Osteoblast (primary cell): ENCODE data around the gene ANKRD28. TPM values are rescaled to one million over a fixed set of nuclear protein-coding genes. Genes with fewer than 3 reads are reported as not detected.
A peak's percentile ranks its signal among the peaks of the same experiment; 100 is the strongest.

Experiments
- DNase-seq: peaks from one replicate; pipeline ENCODE4 v3.0.0; 2011; ENCODE audit warnings: low spot score, mixed read lengths; ENCODE audit not compliant: insufficient read length; ENCODE audit errors: missing footprints
- H2AFZ ChIP-seq: 2 replicates; pipeline ENCODE4 v1.6.0; 2011; ENCODE audit warnings: mild to moderate bottlenecking, low read length
- H3K27ac ChIP-seq: 2 replicates; pipeline ENCODE4 v1.5.1; 2011; ENCODE audit warnings: mild to moderate bottlenecking, low read depth, low read length, moderate library complexity
- H3K27me3 ChIP-seq: 2 replicates; pipeline ENCODE4 v1.6.0; 2012; ENCODE audit warnings: mild to moderate bottlenecking, control low read depth, inconsistent platforms, low read length, moderate library complexity; ENCODE audit not compliant: insufficient read depth
- H3K36me3 ChIP-seq: 2 replicates; pipeline ENCODE4 v1.5.1; 2011; ENCODE audit warnings: mild to moderate bottlenecking, low read length, control low read depth, moderate library complexity; ENCODE audit not compliant: insufficient read depth
- H3K4me1 ChIP-seq: 2 replicates; pipeline ENCODE4 v1.5.1; 2011; ENCODE audit warnings: mild to moderate bottlenecking, low read length, control low read depth, moderate library complexity; ENCODE audit not compliant: insufficient read depth
- H3K4me2 ChIP-seq: 2 replicates; pipeline ENCODE4 v1.6.0; 2011; ENCODE audit warnings: mild to moderate bottlenecking, low read length; ENCODE audit not compliant: insufficient read depth
- H3K4me3 ChIP-seq: fragments of 200-600 bp; sonication (generic); 3 replicates; pipeline ENCODE4 v1.5.1; 2012; ENCODE audit warnings: mild to moderate bottlenecking, low read length, inconsistent platforms; ENCODE audit not compliant: insufficient read depth
- H3K79me2 ChIP-seq: 2 replicates; pipeline ENCODE4 v1.6.0; 2012; ENCODE audit warnings: mild to moderate bottlenecking, low read length, control low read depth, inconsistent platforms; ENCODE audit not compliant: insufficient read depth
- H3K9me3 ChIP-seq: 2 replicates; pipeline ENCODE4 v1.5.1; 2011; ENCODE audit warnings: low read depth, low read length, control low read depth
- H4K20me1 ChIP-seq: 2 replicates; pipeline ENCODE4 v1.6.0; 2012; ENCODE audit warnings: mild to moderate bottlenecking, low read length, control low read depth; ENCODE audit not compliant: insufficient read depth
- total RNA-seq: library from RNA; depleted of rRNA; stranded (reverse); fragments of >200 nt; gene quantifications from 2 replicates; pipeline ENCODE4 v1.2.3, GENCODE V29; 2012
- TF ChIP-seq, protein P1 (sequence below): IDR thresholded peaks from 2 replicates; pipeline ENCODE4 v1.5.1; 2011; ENCODE audit warnings: mild to moderate bottlenecking, low read depth, low read length, moderate library complexity; ENCODE audit errors: extremely low read depth

The ANKRD28 gene
- total RNA-seq, 1 donor = 223 TPM

DNA sequence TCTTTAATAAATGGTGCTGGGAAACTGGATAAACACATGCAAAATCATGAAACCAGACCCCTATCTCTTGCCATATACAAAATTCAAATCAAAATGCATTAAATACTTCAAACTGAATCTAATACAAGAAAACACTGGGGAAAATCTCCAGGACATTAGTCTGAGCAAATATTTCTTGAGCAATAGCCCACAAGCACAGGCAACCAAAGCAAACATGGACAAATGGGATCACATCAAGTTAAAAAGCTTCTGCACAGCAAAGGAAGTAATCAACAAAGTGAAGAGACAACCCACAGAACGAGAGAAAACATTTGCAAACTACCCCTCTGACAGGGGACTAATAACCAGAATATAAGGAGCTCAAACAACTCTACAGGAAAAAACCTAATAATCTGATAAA lies 6.3 kb downstream of the ANKRD28 start:
- peaks cover 14% of the 10 kb centered on the region for H3K4me1 ChIP-seq
- H2AFZ ChIP-seq = no peak overlapping the region
- H3K4me2 ChIP-seq = peak overlapping the region; percentile 17
- no peak overlapping the region for H3K27ac ChIP-seq
- H3K79me2 ChIP-seq = peaks cover 99% of the 10 kb centered on the region
- H3K36me3 ChIP-seq = peaks cover 24% of the 10 kb centered on the region
- no peaks in the 10 kb centered on the region for H3K9me3 ChIP-seq
- H3K4me3 ChIP-seq = no peak overlapping the region
- H3K27me3 ChIP-seq = no peaks in the 10 kb centered on the region
- TF ChIP-seq, protein P1, sequence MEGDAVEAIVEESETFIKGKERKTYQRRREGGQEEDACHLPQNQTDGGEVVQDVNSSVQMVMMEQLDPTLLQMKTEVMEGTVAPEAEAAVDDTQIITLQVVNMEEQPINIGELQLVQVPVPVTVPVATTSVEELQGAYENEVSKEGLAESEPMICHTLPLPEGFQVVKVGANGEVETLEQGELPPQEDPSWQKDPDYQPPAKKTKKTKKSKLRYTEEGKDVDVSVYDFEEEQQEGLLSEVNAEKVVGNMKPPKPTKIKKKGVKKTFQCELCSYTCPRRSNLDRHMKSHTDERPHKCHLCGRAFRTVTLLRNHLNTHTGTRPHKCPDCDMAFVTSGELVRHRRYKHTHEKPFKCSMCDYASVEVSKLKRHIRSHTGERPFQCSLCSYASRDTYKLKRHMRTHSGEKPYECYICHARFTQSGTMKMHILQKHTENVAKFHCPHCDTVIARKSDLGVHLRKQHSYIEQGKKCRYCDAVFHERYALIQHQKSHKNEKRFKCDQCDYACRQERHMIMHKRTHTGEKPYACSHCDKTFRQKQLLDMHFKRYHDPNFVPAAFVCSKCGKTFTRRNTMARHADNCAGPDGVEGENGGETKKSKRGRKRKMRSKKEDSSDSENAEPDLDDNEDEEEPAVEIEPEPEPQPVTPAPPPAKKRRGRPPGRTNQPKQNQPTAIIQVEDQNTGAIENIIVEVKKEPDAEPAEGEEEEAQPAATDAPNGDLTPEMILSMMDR = no peak
- H4K20me1 ChIP-seq = no peaks in the 10 kb centered on the region
- DNase-seq = no peak

DNA sequence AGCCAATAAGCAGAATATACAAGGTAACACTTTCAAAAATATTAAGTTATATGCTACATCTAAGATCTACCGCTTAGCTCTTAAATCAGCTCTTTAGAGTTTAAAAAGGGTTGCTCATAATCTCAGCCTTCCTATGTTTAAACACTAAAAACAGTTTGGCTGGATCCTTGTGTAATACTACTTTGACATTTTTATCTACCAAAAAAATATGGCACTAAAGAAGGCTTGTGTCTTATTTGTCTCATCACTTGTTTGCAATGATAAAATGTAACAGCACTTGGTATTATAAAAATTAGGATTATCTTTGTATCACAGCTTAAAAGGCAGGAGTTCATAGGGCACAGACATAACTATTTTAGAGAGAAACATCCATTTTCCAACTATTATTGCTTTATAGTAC lies 9.8 kb downstream of the ANKRD28 start:
- H3K4me2 ChIP-seq = no peak overlapping the region
- H3K27me3 ChIP-seq = no peaks in the 10 kb centered on the region
- no peaks in the 10 kb centered on the region for H4K20me1 ChIP-seq
- H2AFZ ChIP-seq = no peak overlapping the region
- TF ChIP-seq, protein P1 = no peak
- peaks cover 29% of the 10 kb centered on the region for H3K36me3 ChIP-seq
- no peaks in the 10 kb centered on the region for H3K9me3 ChIP-seq
- no peak overlapping the region for H3K27ac ChIP-seq
- peaks cover 97% of the 10 kb centered on the region for H3K79me2 ChIP-seq
- no peak overlapping the region for H3K4me3 ChIP-seq
- peaks cover 21% of the 10 kb centered on the region for H3K4me1 ChIP-seq
- DNase-seq = no peak

DNA sequence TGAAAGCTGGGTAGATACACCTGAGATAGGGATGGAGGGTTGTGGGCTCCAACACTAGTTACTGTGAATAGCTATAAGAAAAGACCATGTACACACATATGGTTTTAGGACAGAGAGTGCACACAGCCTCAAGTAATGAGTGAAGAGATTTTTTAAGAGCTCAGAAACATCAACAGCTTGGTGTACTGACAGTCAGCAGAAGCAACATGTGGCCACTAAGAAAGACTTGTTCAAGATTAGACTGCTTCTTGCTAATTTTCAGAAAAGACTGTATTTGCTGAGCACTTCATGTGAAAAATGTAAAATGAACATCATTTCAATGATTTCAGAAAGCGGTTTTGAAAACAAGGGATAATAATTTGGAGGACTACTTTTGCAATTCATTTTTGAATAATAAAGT lies 10.3 kb downstream of the ANKRD28 start:
- Histone ChIP-seq H3K79me2 (peaks cover 97% of the 10 kb centered on the region), H3K4me2 (no peak overlapping the region), H2AFZ (no peak overlapping the region), H3K4me3 (no peak overlapping the region), H3K27me3 (no peaks in the 10 kb centered on the region), H3K36me3 (peaks cover 27% of the 10 kb centered on the region), H4K20me1 (no peaks in the 10 kb centered on the region), H3K9me3 (no peaks in the 10 kb centered on the region), H3K4me1 (peaks cover 21% of the 10 kb centered on the region), H3K27ac (no peak overlapping the region)
- TF ChIP-seq, protein P1 = no peak
- DNase-seq = no peak

DNA sequence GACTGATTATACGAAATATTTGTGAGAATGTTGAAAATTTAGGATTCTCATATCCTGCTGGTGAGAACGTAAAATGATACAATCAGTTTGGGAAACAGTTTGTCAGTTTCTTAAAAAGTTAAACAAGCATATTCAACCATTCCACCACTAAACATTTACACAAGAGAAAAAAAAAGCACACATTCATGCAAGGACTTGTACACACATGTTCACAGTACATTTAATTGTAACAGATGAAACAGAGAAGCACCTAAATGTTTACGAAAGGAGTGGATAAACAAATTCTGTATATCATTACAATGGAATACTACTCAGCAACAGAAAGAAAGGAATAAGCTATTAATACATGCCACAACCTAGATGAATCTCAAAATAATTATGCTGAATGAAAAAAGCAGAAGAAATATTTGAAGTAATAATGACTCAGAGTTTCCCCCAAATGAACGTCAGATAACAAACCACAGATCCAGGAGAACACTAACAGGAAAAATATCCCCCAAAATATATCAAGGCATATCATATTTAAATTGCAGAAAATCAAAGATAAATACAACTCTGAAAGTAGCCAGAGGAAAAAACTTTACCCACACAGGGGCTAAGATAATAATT lies 14.3 kb downstream of the ANKRD28 start:
- TF ChIP-seq, protein P1 = no peak
- H4K20me1 ChIP-seq = no peaks in the 10 kb centered on the region
- no peak for DNase-seq
- H3K27ac ChIP-seq = peak overlapping the region; percentile 85
- H3K4me1 ChIP-seq = peaks cover 37% of the 10 kb centered on the region
- no peaks in the 10 kb centered on the region for H3K9me3 ChIP-seq
- peaks cover 25% of the 10 kb centered on the region for H3K36me3 ChIP-seq
- H3K4me3 ChIP-seq = peak overlapping the region; percentile 36
- no peaks in the 10 kb centered on the region for H3K27me3 ChIP-seq
- H3K79me2 ChIP-seq = peaks cover 98% of the 10 kb centered on the region
- H2AFZ ChIP-seq = no peak overlapping the region
- H3K4me2 ChIP-seq = peak overlapping the region; percentile 70
